Testis (tissue), 3 donors: ENCODE results near the gene IER5. TPM values are rescaled to one million over a fixed set of nuclear protein-coding genes. Genes with fewer than 3 reads are reported as not detected.

ENCODE experiments used
- DNase-seq: peaks from one replicate; pipeline ENCODE4 v3.0.0-alpha.2; 2019
- H3K27ac ChIP-seq, 2 donors: fragments of 200-600 bp; sonication (generic); one replicate each; pipeline ENCODE4 v1.5.1; 2019
- H3K27me3 ChIP-seq: fragments of 200-600 bp; sonication (generic); one replicate; pipeline ENCODE4 v1.5.1; 2019
- H3K36me3 ChIP-seq: fragments of 200-600 bp; sonication (generic); one replicate; pipeline ENCODE4 v1.5.1; 2017; ENCODE audit warnings: low read depth; ENCODE audit errors: missing control alignments
- H3K4me1 ChIP-seq: fragments of 200-600 bp; sonication (generic); one replicate; pipeline ENCODE4 v1.5.1; 2019
- H3K4me3 ChIP-seq, 2 donors: fragments of 200-600 bp; sonication (generic); one replicate each; pipeline ENCODE4 v1.5.1; 2017 to 2019
- H3K9me3 ChIP-seq: fragments of 200-600 bp; sonication (generic); one replicate; pipeline ENCODE4 v1.5.1; 2017
- POLR2A ChIP-seq: fragments of 450-650 bp; IDR thresholded peaks from one replicate; pipeline ENCODE4 v1.6.1; 2017; ENCODE audit warnings: antibody characterized with exemption, mild to moderate bottlenecking, moderate library complexity
- WGBS, 2 donors: methylation state at CpG; one replicate each; pipeline ENCODE4 v1.1.5; 2018; 5-methylcytosine and 5-hydroxymethylcytosine counted together
- intact Hi-C: fragments of 100-400 bp; cut with DNase I; formaldehyde crosslinking; loops from one replicate; pipeline ENCODE4 v1.15.1; 2023; ENCODE audit warnings: low total_unique reads
- polyA plus RNA-seq: library from polyadenylated mRNA; stranded (reverse); fragments of 350-450 nt; fragmentation: Illumina TruSeq; extraction: RNeasy Lipid Tissue Mini Kit (QIAGEN cat#74804); gene quantifications from one replicate; pipeline ENCODE4 v1.2.3, GENCODE V29; 2014; ENCODE audit warnings: low read depth, low replicate concordance; ENCODE audit not compliant: insufficient read depth
- total RNA-seq, 2 donors: library from RNA; depleted of rRNA; stranded (reverse); fragments of >200 nt; gene quantifications; one replicate each; pipeline ENCODE4 v1.2.3, GENCODE V29; 2016
- TF ChIP-seq, protein P1 (sequence below), 3 experiments: fragments of 450-650 bp in 2 of 3; fragments of 200-600 bp in 1 of 3; sonication (generic) in 1 of 3; IDR thresholded peaks; one replicate each; pipeline ENCODE4 v1.5.1; 2016 to 2019; ENCODE audit warnings: antibody characterized with exemption in 3 of 3, mild to moderate bottlenecking in 2 of 3, moderate library complexity in 1 of 3

The IER5 gene
- total and polyA plus RNA-seq, 3 donors from 2014 or later, result 7.1 to 13.3 (median 10.3) TPM

DNA sequence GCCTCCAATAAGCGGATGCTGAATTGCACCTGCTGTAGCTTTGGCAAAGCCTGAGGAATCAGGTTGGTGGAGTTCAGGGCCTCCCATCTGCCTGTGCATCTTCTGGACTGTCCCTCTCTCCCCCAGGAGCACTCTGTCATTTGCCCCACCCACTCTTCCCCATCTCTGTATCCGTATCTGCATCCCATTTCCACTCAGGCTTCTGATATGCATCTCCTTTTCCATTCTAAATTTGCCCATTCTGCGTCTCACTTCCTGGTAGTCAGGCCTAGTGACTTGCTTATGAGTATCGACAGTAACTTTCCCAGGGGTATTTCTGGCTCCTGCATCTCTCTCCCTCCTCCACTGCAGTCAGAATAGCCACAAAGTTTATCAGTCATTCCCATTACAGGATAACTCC is 39.1 kb upstream of the IER5 start:
- no peaks in the 10 kb centered on the region for H3K4me1 ChIP-seq
- H3K4me3 ChIP-seq, result no peak overlapping the region
- no peaks in the 10 kb centered on the region for H3K9me3 ChIP-seq
- TF ChIP-seq, protein P1, sequence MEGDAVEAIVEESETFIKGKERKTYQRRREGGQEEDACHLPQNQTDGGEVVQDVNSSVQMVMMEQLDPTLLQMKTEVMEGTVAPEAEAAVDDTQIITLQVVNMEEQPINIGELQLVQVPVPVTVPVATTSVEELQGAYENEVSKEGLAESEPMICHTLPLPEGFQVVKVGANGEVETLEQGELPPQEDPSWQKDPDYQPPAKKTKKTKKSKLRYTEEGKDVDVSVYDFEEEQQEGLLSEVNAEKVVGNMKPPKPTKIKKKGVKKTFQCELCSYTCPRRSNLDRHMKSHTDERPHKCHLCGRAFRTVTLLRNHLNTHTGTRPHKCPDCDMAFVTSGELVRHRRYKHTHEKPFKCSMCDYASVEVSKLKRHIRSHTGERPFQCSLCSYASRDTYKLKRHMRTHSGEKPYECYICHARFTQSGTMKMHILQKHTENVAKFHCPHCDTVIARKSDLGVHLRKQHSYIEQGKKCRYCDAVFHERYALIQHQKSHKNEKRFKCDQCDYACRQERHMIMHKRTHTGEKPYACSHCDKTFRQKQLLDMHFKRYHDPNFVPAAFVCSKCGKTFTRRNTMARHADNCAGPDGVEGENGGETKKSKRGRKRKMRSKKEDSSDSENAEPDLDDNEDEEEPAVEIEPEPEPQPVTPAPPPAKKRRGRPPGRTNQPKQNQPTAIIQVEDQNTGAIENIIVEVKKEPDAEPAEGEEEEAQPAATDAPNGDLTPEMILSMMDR (IDR thresholded peaks at IDR 0.05), result no peak
- no peak for TF ChIP-seq POLR2A
- DNase-seq, result no peak
- H3K27ac ChIP-seq, result no peak overlapping the region
- WGBS, 2 donors, result 80 to 92% methylated on average over 3 to 4 of the region's 4 CpGs
- intact Hi-C loops, result no loop called here
- no peaks in the 10 kb centered on the region for H3K36me3 ChIP-seq
- no peaks in the 10 kb centered on the region for H3K27me3 ChIP-seq

DNA sequence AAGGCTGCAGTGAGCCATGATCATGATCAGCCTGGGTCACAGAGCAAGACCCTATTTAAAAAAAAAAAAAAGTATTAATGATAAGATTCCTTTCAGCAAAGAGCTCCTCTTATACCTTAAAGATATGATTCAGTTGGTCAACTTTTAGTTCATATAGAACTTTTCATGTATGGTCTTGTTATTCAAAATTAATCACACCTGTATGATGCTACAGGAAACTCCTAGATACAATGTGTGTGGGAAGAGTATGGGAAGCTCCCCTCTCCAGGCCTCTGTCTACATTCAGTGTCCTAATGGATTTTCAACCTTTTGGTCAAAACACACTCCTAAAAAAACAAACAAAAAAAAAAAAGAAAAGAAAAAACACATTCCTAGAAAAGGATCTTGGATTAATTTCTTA is 37.6 kb upstream of the IER5 start:
- H3K36me3 ChIP-seq, result no peaks in the 10 kb centered on the region
- no peaks in the 10 kb centered on the region for H3K27me3 ChIP-seq
- TF ChIP-seq, protein P1 (IDR thresholded peaks at IDR 0.05), result no peak
- TF ChIP-seq POLR2A, result no peak
- DNase-seq, result no peak
- no peak overlapping the region for H3K27ac ChIP-seq
- no peak overlapping the region for H3K4me3 ChIP-seq
- no peaks in the 10 kb centered on the region for H3K4me1 ChIP-seq
- intact Hi-C loops, result no loop called here
- H3K9me3 ChIP-seq, result no peaks in the 10 kb centered on the region

DNA sequence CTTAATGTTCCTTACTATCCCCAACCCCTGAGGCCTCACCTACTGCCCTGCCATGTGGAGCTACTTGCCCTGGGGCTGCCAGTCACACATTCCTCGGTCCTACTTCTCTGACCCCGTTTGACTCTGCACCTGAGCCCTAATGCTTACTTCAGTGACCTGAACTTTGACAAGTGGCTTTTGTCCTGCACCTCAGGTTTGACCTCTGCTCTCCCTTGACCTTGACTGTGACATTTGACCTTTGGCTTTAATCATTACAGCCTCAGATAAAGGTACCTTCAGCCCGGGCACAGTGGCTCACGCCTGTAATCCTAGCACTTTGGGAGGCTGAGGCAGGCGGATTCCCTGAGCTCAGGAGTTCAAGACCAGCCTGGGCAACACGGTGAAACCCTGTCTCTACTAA is 31.9 kb upstream of the IER5 start:
- no peaks in the 10 kb centered on the region for H3K27me3 ChIP-seq
- H3K9me3 ChIP-seq, result no peaks in the 10 kb centered on the region
- no peak for TF ChIP-seq POLR2A
- TF ChIP-seq, protein P1 (IDR thresholded peaks at IDR 0.05), result no peak
- 91 to 93% methylated on average over 6 of the region's 6 CpGs for WGBS, 2 donors
- intact Hi-C loops, result no loop called here
- H3K4me3 ChIP-seq, result no peak overlapping the region
- no peaks in the 10 kb centered on the region for H3K4me1 ChIP-seq
- H3K36me3 ChIP-seq, result no peaks in the 10 kb centered on the region
- H3K27ac ChIP-seq, result no peak overlapping the region
- no peak for DNase-seq

DNA sequence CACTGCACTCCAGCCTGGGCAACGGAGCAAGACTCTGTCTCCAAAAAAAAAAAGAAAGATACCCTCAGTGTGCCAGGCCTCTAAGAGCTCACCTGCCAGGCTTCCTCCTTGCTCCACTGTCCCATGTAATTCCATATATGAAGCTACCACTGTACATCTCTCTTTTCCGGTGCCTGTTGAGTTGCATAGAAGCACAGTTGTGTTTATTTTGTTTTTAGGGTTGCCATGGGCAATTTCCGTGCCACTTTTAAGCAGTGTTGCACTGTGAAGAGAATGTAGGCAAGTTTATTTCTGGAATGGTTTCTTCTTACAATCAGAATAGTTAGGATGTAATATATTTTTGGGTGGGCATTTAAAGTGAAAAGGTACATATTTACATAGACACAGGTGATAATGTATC is 31.4 kb upstream of the IER5 start:
- H3K36me3 ChIP-seq, result no peaks in the 10 kb centered on the region
- no peak for DNase-seq
- no peaks in the 10 kb centered on the region for H3K27me3 ChIP-seq
- intact Hi-C loops, result no loop called here
- 70 to 93% methylated on average over 3 of the region's 3 CpGs for WGBS, 2 donors
- no peaks in the 10 kb centered on the region for H3K9me3 ChIP-seq
- no peak overlapping the region for H3K27ac ChIP-seq
- no peak overlapping the region for H3K4me3 ChIP-seq
- TF ChIP-seq, protein P1 (IDR thresholded peaks at IDR 0.05), result no peak
- no peak for TF ChIP-seq POLR2A
- no peaks in the 10 kb centered on the region for H3K4me1 ChIP-seq

DNA sequence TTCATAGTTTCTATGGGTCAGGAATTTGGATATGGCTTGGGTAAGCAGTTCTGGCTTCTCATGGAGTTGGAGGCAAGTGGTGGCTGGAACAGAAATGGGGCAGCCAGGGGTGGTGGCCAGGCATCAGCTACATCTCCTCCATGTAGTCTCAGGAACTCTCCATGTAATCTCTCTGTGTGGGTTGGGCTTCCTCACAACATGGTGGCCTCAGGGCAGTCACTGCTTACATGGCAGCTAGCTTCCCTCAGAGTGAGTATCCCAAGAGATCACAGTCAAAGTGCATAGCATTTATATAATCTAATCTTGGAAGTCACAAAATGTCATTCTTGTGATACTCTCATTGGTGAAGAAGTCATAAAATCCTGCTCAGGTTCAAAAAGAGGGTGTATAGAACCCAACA is 29.1 kb upstream of the IER5 start:
- intact Hi-C loops, result no loop called here
- no peaks in the 10 kb centered on the region for H3K9me3 ChIP-seq
- no peak overlapping the region for H3K4me3 ChIP-seq

More for the DNA sequence above, 29.1 kb upstream of the IER5 start:
- TF ChIP-seq POLR2A, result no peak
- TF ChIP-seq, protein P1 (IDR thresholded peaks at IDR 0.05), result no peak
- Histone ChIP-seq H3K27me3 (no peaks in the 10 kb centered on the region), H3K4me1 (no peaks in the 10 kb centered on the region), H3K27ac (no peak overlapping the region), H3K36me3 (no peaks in the 10 kb centered on the region)
- DNase-seq, result no peak
